HG03342 (cell line): ENCODE results near the gene TMEM190.
"Not testable (repeated sequence)": the region's sequence is repeated elsewhere in the genome, so short reads cannot be mapped to it uniquely, and the experiment has no call there.

Experiments
- ATAC-seq: cut with Tn5 transposase; IDR thresholded peaks from one replicate; pipeline ENCODE4 v1.9.1; 2021; ENCODE audit warnings: mild to moderate bottlenecking, moderate library complexity; ENCODE audit not compliant: unreplicated experiment

TMEM190 gene

DNA sequence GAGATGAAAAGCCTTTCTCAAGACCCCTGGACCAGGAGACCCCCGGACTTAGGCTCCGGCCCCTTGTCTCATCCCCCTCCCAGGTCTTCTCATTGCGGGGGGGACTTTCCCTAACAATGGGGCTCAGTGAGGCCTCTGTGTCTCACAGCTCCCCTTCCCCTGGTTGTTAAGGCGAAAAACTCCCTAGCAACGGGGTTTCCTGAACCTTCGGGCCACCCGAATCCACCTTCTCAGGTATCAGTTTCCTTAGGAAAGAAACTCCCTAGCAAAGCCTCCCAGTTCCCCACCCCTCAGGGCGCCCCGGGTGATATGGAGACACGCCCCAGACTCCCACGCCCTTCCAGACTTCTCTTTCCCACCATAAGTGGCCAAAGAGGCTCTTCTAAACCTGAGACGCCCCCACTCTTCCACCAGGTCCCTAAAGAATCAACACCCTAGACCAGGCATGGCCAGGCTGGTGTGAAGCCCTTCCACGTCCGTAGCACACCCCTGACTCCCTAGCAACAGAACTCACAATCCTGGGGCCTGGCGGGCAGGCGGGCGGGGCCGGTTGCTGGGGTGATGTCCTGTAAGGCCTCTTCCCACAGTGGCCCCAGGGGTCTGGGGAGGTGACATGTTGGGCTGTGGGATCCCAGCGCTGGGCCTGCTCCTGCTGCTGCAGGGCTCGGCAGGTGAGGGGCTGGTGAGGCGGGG is at the start of gene TMEM190:
Gene TMEM190 (plus strand): TSS at position 586 of the 693 bp plus-strand sequence. CDS start 28 bp downstream, at position 614.
- no peak for ATAC-seq

GRCh38 chr19:55328774-55329318 is 47.8 kb upstream of the TMEM190 start:
- not testable (repeated sequence) for ATAC-seq

GRCh38 chr19:55329791-55330190 is 46.8 kb upstream of the TMEM190 start:
- not testable (repeated sequence) for ATAC-seq

DNA sequence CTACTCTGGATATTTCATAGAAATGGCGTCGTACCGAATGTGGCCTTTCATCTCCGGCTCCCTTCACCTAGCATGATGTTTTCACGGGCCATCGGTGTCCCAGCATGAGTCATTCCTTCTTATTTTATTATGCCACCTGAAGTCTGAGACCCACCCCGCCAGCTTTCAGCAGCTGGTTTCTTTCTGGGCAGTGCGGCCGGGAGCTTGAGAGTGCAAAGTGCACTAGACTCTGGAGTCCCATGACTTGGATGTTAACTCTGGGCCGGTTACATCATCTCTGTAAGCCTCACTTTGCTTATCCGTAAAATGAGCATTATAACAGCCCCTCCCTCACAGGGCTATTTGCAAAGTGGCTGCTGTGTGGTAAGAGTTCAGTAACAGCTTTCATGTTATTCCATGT is 42.8 kb upstream of the TMEM190 start:
- ATAC-seq: no peak

DNA sequence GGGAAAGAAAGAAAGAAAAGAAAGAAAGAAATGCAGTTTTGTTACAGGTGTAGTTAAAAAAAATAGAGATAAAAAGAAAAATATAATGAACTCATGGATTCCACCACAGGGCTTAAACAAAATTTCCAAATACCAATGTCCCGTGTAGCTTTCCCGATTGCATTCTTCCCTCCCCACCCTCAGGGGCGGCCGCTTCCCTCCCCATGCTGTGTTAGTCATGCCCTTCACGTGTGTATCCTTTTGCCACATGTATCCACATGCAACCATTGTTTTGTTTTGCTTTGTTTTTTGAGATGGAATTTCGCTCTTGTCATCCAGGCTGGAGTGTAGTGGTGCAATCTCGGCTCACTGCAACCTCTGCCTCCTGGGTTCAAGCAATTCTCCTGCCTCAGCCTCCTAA is 40.5 kb upstream of the TMEM190 start:
- no peak for ATAC-seq

DNA sequence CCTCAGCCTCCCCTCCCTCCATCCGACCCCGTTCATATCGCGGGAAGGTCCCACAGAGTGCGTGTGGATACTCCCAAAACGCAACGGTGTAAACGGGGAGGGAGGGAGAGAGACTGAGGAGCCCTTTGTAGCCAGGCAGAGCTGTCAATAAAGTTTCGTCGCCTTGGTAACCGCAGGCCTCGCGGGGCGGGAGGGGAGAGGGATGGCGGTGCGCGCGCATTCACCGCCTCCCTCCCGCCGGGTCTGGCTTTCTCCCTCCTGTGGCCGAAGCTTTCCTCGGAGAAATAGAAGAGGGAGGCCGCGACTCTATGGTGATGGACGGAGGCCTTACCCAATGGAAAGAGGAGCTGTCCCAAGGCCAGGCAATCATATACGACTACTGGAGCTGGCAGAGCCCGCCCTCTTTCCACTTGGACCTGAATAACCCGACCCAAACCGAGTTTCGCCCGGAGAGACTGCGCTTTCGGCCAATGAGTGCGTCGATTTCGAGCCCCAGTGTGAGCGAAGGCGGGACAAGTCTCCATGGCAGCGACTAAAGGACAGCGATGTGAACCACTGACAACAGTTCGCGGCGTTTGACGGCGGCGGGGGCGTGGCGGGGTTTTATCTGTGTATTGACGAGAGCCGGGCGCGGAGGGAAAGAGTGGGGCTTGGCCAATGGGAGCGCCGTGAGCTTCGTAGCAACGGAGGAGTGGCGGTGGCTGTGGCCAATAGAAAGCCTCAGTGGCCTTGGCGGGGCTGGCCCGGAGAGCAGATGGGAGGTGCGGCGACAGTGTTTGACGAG is 37.3 kb upstream of the TMEM190 start, which contains the start of gene KMT5C:
Gene KMT5C (plus strand): TSS at position 772 of the 784 bp plus-strand sequence. CDS start 2,061 bp downstream, outside the sequence.
- peak; percentile 73 for ATAC-seq

GRCh38 chr19:55339889-55340783 is 36.5 kb upstream of the TMEM190 start:
- peak; percentile 1 for ATAC-seq

DNA sequence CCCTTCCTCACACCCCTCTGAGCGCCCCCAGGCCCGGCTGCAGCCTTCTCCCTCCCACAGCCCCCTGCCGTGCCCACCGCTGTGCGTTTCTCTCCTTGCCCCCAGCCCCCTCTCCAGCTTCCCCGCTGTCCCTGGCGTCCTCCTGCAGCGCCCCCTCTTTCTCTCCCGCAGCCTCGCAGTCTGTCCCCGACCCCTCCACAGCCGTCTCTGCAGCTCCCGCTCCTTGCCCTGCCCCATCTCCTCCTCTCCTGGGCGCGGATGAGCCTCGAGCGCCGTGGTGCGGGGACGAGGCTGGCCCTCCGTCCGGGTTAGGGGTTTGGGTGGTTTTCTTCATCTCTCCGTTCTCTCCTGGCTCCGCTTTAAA is 35.9 kb upstream of the TMEM190 start:
- no peak for ATAC-seq

- ATAC-seq: no peak
These were observed 35.4 kb upstream of the TMEM190 start for GRCh38 chr19:55341171-55341588.

- ATAC-seq: no peak
These were observed 34.8 kb upstream of the TMEM190 start for GRCh38 chr19:55341595-55342531.

DNA sequence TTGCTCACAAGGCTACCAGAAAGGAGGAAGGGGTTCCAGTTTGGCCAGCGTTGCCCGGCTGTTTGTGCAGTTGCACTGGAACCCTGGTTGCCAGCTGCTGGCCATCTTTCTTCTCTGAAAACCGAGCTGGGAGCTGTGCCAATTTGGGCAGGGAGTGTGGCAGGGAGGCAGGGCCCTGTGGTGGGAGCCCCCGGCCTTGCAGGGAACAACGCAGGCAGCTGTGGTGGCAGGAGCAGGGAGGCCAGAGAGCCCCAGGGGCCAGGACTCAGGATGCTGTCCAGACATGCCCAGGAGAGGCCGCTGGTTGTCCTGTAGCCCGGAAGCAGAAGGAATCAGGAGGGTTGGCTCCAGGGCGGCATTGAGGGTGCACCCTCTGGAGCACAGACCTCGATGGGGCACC is 32.2 kb upstream of the TMEM190 start:
- ATAC-seq: no peak

DNA sequence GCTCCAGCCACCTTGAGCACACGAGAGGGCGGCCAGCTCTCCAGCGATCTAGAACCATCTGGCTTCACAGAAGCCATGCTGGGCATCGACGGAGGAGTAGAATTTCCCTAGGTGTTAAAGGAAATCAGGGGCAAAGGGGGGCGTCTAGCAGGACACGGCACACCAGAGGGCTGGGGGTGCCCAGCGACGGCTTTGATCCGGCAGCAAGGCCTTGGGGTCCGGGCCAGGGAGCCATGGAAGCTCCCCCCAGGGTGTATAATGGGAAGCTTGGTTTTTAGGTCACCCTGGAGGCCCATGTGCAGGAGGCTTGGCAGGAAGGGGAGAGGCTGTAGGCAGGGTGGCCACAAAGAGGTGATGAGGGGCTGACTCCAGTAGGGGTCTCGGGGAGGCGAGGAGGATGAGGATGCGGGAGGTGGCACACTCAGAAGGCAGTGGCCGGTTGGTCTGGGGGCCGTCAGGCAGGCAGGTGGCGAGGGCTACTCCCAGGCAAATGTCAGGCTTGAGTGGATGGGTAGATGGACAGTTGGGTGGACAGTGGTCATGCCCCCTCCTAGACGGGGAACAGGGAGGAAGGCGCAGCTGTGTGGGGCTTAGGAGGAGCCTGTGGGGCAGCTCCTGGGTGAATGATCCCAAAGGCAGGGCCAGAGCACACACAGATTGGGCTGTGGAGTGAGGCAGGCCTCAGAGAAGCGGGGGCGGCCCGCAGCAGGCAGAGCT is 31.4 kb upstream of the TMEM190 start:
- ATAC-seq: no peak

DNA sequence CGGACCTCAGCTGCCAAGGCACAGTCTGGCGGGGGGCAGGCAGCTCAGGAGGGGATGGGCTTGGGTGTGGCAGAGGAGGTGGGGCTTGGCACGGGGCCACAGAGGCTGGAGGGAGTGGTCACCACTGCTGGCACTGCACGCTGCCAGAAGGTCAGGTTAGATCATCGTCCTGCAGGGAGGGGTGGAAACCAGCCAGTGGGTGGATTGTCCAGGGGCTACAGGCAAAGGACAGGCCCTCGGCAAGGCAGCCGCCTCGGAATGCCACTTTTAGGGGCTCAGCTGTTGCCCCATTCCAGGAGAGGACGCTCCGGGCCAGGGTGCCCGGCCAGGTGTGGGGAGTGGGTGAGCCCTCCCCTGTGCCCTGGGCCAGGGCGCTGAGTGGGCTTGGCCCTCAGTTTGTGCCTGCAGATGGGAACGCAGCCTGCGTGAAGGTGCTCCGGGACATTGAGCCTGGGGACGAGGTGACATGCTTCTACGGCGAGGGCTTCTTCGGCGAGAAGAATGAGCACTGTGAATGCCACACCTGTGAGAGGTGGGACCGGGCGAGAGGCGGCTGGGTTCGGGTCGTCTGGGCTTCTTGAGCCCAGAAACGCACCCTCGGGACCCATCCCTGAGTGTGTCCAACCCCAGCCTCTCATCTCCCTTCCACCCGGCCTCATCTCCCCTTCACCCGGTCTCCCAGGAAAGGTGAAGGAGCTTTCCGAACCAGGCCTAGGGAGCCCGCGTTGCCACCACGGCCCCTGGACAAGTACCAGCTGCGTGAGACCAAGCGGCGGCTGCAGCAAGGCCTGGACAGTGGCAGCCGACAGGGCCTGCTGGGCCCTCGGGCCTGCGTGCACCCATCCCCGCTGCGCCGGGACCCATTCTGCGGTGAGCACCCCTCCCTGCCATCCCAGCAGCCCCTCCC is 30.6 kb upstream of the TMEM190 start:
- ATAC-seq: no peak

DNA sequence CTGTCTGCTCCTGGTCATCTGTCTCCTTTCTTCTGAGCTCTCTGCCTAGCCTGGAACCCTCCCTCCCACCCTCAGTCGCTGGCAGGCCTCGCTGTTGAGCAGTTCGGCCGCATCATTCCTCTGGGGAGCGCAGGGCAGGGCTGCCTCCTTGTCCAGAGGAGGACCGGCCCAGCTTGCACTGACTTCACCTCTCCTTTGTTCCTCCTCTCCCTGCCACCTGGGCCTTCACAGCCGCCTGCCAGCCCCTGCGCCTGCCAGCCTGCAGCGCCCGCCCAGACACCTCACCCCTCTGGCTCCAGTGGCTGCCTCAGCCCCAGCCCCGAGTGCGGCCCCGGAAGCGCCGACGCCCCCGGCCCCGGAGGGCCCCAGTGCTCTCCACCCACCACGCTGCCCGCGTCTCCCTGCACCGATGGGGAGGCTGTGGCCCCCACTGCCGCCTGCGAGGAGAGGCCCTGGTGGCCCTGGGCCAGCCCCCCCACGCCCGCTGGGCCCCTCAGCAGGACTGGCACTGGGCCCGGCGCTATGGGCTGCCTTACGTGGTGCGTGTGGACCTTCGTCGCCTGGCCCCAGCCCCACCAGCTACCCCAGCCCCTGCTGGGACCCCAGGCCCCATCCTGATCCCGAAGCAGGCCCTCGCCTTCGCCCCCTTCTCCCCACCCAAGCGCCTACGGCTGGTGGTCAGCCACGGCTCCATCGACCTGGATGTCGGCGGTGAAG is 29.7 kb upstream of the TMEM190 start:
- ATAC-seq: no peak

DNA sequence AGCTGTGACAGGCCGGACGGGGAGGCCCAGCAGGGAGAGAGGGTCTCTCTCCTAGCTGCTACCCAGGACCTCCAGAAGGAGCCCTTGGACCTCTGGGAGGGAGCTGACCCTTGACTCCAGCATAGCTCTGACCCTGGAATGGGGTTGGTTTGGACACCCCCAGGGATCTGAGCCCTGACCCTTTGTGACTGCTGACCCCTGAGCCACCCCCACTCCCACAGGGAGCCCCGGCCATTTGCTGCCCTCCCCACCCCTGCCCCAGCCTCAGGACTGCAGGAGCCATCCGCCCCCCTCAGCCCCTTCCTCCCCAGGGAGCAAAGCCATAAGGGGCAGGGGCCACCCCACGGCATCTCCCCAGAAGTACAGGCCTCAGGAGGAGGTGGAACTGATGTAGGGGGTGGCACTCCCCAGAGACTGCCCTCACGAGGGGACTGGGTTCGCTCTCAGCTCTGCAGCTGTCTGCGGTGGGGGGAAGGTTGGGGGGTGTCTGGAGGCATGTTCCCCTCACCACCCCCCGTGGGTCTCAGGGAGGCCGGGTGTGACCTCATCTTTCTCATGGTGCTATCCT is 29.1 kb upstream of the TMEM190 start:
- ATAC-seq: no peak

GRCh38 chr19:55348317-55349034 is 28.1 kb upstream of the TMEM190 start:
- ATAC-seq: no peak
